OCI-LY7 (cell line): Measurements from ENCODE around the gene DDC.

Experiments used
- EZH2phosphoT487 ChIP-seq: fragments of 200-600 bp; sonication (generic); IDR thresholded peaks from 2 replicates; pipeline ENCODE4 v1.6.1; 2018; ENCODE audit warnings: low read depth, borderline replicate concordance, mild to moderate bottlenecking, mixed run types, antibody characterized with exemption, low read length, moderate library complexity, mixed read lengths
- TF ChIP-seq, protein P1 (sequence below): fragments of 200-600 bp; sonication (generic); conservative IDR thresholded peaks from 2 replicates; pipeline ENCODE4 v1.5.1; 2014; ENCODE audit warnings: mild to moderate bottlenecking, antibody characterized with exemption, low read length, moderate library complexity, mixed read lengths

GRCh38 chr7:50463035-50463434 lies 102.2 kb downstream of the DDC start:
- TF ChIP-seq, protein P1, sequence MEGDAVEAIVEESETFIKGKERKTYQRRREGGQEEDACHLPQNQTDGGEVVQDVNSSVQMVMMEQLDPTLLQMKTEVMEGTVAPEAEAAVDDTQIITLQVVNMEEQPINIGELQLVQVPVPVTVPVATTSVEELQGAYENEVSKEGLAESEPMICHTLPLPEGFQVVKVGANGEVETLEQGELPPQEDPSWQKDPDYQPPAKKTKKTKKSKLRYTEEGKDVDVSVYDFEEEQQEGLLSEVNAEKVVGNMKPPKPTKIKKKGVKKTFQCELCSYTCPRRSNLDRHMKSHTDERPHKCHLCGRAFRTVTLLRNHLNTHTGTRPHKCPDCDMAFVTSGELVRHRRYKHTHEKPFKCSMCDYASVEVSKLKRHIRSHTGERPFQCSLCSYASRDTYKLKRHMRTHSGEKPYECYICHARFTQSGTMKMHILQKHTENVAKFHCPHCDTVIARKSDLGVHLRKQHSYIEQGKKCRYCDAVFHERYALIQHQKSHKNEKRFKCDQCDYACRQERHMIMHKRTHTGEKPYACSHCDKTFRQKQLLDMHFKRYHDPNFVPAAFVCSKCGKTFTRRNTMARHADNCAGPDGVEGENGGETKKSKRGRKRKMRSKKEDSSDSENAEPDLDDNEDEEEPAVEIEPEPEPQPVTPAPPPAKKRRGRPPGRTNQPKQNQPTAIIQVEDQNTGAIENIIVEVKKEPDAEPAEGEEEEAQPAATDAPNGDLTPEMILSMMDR: no peak
- TF ChIP-seq EZH2phosphoT487: no peak
